EH (cell line): ENCODE results near the gene TMEM79.

ENCODE experiments used
- DNase-seq: peaks from one replicate; pipeline ENCODE4 v3.0.0-alpha.2; 2015; ENCODE audit warnings: low read depth

Gene TMEM79

DNA sequence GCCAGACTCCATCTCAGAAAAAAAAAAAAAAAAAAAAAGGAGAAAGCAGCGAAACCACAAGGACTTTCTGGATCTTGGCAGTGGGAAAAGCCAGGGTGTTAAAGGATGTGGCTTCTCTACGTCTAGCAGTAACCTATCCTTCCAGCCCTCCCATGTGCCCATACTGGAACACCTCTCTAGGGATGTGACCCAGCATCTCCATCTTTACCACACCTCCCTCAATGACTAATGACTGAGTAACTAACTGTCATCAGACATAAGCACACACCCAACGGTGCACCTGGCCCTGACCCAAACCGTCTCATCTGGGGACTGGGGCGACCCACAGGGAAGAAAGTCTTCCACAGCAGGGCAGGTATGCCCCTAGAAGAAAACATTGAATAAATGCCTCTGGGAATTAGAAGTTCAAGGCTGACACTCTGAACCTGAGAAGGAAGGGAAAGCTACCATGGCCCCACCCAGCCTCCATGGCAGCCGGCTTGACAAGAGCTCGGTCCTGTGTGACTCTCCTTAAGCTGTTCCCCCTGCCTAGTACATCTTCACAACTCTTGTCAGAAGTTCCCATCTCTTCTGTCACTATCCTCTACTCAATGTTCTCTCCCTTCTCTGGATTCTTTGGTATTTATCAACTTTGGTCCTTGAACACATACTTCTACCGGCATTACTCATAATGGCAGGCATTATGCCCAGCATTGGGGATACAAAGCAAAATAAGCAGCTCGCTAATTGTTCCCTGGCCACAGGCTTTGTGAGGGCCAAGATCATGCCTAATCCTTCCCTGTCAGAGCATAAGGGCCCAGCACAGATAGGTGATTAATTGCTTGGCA, 21.5 kb upstream of the TMEM79 start:
- peak; percentile 93 for DNase-seq

GRCh38 chr1:156263288-156263655, 20.9 kb upstream of the TMEM79 start:
- no peak for DNase-seq

- DNase-seq, result no peak
Observed at GRCh38 chr1:156266051-156266450, 18.1 kb upstream of the TMEM79 start.

DNA sequence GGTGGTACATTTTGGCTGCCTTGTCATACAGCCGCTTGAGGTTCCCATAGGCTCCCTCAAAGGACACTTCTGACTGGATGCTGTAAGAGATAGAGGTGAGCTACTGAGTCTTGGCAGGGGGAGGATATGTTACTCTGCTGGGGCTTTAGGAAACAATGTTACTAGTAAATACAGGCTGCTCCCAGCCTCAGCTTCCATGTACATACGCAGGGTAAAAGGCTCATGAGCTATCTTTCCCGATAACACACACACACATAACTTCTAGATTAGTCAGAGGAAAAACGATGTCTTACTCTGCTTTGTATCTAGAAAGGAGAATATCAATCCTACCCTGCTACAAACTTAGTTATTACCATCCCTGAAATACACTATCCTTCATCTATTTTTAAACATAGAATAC, 15.8 kb upstream of the TMEM79 start:
- peak; percentile 44 for DNase-seq

GRCh38 chr1:156270314-156270713, 13.8 kb upstream of the TMEM79 start:
- DNase-seq, result no peak

- DNase-seq, result no peak
Observed at GRCh38 chr1:156276532-156276931, 7.6 kb upstream of the TMEM79 start.

DNA sequence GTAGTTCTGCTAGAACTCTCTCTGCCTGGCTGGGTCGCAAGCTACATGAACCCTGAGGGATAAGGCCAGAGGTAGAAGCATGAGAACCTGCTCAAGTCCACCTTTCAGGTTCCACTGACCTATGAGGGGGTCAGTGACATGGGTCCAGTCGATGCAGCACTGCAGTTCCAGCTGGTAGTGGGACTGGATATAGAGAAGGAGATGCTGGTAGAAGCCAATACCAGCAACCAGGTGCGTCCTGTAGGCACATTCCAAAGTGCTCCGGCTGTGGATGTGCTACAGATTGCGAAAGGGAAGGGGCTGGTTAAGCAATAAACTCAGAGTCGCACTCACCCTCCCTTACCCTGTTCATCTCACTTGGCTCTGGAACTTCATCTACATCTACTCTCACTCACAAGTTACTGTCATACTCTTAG, 7.2 kb upstream of the TMEM79 start:
- no peak for DNase-seq

DNA sequence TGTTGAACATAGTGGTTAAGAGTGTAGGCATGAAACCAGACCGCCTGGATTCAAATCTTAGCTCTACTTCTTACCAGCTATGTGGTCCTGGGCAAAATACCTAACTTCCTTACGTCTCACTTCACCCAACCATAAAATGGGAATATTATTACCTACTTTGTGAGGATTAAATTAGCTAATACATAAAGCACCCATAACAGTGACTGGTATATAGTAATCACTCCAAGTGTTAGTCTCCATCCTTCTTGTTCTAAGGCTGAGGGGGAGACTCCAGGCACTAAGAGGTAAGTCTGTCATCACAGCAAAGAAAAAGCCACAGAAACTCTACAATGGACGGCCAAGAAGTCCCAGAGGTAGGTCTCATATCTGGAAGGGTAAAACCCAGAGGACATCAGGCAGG, 4.3 kb upstream of the TMEM79 start:
- DNase-seq, result no peak

DNA sequence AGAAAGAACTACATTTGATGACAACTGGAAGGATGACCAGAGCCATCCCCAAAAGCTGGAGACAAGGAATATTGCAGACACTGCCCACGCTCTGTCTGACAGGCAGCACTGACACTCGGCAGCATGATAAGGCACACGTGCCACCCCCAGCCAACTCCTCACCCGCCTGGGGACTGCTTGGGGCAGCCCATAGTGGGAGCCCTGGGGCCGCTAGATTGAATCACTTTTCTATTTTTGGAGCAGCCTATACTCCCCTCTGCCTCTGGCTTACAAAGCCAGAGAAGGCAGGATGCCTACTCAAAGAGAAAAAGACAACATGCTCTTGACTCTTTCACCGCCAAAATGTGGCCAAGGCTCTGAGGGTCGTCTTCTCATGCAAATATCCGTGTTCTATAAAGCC, 2.8 kb upstream of the TMEM79 start:
- DNase-seq, result peak; percentile 81

- peak; percentile 31 for DNase-seq
Observed at GRCh38 chr1:156281693-156282478, 2.2 kb upstream of the TMEM79 start.

DNA sequence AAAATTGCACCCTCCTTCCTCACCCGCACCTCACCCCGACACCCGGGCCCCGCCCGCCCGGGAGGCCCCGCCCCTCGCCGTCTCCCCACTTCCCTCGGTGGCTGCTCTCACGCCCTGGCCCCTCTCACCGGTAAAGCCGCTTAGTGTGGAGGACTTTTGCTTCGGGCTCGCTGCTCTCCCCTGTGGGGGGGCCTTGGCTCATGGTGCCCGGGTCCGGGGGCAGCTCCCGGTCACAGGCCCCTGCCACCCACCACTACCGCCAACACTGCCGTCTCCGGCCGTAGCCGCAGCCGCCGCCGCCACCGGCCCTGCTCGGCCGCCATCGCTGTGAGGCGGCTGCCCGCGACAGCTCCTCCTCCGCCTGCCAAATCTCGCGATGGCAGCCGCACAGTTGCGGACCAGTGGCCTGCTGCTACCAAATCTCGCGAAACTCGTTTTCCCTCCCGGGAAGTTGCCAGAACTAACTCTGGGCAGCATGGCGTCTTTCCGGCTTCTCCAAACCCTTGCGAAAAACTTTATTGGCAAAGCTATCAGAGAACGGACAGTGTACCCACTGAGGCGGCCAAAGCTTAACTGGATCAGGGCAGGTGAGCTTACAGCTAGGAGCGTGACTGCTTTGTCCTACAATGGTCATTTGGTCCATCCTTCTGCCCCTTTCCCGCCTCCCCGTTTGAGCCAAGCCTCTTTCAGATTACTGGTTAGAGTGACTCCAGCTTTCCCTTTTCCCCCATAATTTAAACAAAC, 1.5 kb upstream of the TMEM79 start, which contains the start of gene SMG5:
SMG5 (minus strand) TSS at position 347 of the 744 bp plus-strand sequence; CDS start at position 202, 145 bp downstream.
- peak; percentile 99 for DNase-seq

GRCh38 chr1:156283521-156283920, 604 bp upstream of the TMEM79 start:
- no peak for DNase-seq

- no peak for DNase-seq
Observed at GRCh38 chr1:156284757-156285156, 632 bp downstream of the TMEM79 start.

DNA sequence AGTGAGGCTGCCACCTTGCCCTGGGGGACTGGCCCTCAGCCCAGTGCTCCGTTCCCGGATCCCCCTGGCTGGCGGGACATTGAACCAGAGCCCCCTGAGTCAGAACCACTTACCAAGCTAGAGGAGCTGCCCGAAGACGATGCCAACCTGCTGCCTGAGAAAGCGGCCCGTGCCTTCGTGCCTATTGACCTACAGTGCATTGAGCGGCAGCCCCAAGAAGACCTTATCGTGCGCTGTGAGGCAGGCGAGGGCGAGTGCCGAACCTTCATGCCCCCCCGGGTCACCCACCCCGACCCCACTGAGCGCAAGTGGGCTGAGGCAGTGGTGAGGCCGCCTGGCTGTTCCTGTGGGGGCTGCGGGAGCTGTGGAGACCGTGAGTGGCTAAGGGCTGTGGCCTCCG, 1.3 kb downstream of the TMEM79 start:
- no peak for DNase-seq

- no peak for DNase-seq
Observed at GRCh38 chr1:156286061-156286460, 1.9 kb downstream of the TMEM79 start.

DNA sequence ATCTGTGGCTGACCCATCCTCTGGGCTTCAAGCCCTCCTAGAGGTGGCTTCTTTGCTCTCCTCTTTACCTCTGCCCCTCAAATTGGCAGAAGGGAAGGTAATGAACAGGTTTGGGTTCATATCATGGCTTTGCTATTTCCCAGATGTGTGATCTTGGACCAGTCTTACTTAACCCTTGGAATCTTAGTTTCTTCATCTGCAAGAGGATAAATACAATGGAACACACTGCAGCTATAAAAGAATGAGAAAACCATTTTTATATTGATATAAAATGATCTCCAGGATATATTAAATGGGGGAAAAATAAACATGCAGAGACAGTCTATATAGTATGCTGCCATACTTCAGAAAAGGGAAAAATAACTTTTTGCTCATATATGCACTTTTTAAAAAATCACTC, 5.7 kb downstream of the TMEM79 start:
- DNase-seq, result no peak

- DNase-seq, result peak; percentile 86
Observed at GRCh38 chr1:156291226-156292061, 7.3 kb downstream of the TMEM79 start.

DNA sequence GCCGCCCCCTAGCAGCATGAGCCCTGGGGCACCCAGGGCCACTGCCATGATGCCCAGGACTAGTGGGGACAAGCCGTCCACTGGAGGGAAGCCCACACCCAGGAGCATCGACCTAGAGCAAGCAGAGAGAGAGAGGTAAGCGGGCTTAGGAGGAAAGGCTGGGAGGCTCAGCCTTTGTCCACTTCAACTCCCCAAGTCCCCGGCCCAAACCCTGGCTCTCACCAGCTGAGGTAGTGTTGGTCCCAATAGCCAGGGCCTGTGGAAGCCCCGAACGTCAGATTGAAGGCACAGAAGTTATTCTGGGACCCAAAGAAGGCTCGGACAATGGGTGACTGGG, 8.9 kb downstream of the TMEM79 start:
- no peak for DNase-seq

DNA sequence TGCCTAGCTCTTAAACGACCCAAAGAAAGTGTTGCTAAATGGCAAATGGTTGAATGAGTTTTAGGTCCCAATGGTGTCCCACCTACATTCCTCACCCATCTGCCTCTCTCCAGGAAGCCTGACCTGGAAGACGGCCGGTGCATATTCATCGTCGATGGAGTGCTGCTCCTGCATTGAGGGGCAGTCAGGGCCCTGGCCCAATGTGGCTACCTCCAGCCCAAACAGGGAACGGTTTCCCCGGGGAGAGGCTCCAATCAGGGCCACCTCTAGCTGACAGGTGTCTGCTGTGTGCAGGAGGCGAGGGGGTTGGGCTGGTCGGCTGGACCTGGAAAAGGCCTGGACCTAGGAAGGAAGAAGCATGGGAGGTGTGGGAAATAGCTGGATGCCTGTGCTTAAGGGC, 9.8 kb downstream of the TMEM79 start:
- DNase-seq, result no peak

GRCh38 chr1:156295391-156295947, 11.3 kb downstream of the TMEM79 start, which contains the start of gene GLMP:
Gene GLMP (minus strand): TSS chr1:156295679. CDS start chr1:156295645, 34 bp downstream.
- peak; percentile 73 for DNase-seq

DNA sequence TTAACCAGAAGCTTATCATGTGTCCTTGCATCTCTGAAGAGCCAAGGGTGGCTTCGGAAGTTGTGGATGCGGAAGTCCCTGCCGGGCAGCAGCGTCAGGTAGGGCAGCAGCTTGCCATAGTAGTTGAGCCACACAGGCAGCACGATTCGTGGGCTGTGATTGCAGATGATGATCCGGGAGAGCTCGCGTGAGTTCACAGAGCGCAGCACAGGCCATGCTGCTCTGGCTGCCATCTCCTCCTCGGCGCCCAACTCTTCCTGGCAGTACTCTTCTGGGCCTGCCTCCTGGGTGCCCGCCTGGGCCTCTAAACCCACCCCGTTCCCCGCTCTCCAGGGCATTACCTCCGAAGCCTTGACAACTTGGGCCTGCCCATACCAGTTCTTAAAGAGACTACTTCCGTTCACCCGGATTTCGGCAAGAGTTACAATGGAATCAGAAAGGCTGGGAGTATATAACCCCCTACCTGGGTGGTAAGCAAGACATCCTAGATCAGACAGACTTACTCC, 14.8 kb downstream of the TMEM79 start, which contains the start of gene VHLL:
VHLL (minus strand) TSS at position 456 of the 506 bp plus-strand sequence; CDS start at position 338, 118 bp downstream.
- DNase-seq, result no peak
